ENCODE data around the gene GALNT2. TPM values are rescaled to one million over a fixed set of nuclear protein-coding genes. Genes with fewer than 3 reads are reported as not detected.

GALNT2 gene
- total RNA-seq, 4 donors from 2014 or later: 41.7 to 56.4 (median 50.7) TPM

DNA sequence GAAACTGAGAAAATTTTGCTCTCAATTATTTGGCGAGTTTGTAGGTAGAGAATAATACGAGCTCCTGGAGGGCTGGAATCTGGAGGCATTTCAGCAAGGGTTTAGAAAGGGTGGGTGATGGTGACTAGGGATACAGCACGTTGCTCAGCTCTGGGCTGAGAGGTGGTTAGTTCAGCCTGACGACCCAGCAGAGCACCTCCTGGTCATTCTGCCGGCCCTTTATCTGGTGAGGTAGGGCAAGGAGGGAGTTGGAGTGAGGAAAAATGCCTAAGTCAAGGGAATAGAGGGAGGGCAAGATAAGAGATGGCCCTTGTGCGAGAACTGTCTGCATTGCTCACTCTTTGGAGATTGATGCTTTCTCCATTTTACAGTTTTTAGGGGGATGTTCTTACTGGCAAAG is 19.1 kb downstream of the GALNT2 start:
- TF ChIP-seq, protein P1, sequence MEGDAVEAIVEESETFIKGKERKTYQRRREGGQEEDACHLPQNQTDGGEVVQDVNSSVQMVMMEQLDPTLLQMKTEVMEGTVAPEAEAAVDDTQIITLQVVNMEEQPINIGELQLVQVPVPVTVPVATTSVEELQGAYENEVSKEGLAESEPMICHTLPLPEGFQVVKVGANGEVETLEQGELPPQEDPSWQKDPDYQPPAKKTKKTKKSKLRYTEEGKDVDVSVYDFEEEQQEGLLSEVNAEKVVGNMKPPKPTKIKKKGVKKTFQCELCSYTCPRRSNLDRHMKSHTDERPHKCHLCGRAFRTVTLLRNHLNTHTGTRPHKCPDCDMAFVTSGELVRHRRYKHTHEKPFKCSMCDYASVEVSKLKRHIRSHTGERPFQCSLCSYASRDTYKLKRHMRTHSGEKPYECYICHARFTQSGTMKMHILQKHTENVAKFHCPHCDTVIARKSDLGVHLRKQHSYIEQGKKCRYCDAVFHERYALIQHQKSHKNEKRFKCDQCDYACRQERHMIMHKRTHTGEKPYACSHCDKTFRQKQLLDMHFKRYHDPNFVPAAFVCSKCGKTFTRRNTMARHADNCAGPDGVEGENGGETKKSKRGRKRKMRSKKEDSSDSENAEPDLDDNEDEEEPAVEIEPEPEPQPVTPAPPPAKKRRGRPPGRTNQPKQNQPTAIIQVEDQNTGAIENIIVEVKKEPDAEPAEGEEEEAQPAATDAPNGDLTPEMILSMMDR (IDR thresholded peaks at IDR 0.05; ENCODE audit: low read depth): no peak

DNA sequence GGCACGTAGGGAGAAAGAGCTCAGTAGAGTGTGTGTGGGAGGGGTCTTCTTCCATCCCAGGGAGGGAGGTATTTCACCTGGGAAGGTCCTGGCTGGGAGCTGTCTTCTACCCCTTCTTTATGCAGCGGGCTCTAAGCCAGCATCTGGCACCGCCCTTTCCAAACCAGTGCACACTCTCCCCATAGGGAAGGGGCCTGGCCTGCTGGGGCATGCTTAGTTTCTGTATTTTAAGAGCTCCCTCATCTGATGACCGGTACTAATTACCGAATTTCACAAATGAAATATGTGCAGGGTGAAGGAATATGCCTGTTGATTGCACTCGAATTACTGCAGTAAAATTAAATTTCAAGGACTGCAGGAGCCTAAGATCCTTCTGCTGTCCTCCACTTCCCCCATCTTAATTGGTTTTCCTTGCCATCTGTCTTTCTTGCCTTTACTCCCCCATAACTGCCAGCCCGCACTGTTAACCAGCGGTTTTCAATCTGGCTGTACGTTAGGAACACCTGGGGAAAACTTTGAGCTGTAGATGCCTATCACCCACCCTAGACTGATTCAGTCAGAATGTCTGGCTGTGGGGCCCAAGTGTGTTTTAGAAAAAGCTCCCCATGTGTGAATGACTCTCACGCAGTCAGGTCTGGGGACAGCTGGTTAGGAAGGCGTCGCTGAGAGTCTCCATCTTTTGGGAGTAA is 20.1 kb downstream of the GALNT2 start:
- TF ChIP-seq, protein P1 (IDR thresholded peaks at IDR 0.05; ENCODE audit: low read depth): no peak

DNA sequence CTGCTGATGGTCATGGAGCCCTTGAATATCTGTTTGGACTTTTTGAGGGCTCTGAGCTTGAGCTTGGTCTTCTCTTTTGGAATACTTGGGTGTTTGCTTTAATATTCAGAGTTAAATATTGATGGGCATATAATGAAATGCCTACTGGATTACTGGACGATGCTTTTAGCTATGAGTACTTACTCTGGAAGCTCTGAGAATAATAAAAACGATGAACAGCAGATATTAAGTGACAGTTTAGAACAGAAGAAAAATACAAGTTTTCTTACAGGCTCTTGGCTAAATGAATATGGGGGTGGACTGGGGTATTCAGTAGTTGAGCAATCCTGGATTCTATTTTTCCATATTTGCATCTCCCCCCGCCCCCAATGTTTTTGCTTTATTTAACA is 20.7 kb downstream of the GALNT2 start:
- TF ChIP-seq, protein P1 (IDR thresholded peaks at IDR 0.05; ENCODE audit: low read depth): no peak

DNA sequence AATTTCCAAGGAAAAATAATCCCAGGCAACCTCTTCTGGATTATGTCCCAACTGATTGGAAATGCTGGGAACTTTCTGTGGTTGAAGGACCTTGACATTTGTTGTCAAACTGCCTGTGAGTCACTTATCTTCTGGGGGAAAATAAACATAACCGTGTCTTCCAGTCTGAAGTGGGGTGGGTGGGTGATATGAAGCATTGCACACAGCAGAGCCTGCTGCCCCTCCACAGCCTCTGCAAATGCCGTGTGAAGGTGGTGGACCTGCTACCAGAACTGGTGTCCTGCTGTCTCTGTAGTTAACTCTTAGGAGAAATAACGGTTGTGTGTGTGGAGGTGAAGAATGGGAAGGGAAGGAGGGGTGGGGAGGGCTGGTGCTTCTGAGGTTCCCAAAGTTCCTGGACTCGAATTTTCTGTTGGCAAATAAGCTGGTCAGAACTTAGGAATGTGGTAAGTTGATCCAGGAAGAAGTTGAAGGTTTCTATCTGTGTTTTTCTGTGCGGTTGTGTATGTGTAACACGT is 23.2 kb downstream of the GALNT2 start:
- TF ChIP-seq, protein P1 (IDR thresholded peaks at IDR 0.05; ENCODE audit: low read depth): no peak

DNA sequence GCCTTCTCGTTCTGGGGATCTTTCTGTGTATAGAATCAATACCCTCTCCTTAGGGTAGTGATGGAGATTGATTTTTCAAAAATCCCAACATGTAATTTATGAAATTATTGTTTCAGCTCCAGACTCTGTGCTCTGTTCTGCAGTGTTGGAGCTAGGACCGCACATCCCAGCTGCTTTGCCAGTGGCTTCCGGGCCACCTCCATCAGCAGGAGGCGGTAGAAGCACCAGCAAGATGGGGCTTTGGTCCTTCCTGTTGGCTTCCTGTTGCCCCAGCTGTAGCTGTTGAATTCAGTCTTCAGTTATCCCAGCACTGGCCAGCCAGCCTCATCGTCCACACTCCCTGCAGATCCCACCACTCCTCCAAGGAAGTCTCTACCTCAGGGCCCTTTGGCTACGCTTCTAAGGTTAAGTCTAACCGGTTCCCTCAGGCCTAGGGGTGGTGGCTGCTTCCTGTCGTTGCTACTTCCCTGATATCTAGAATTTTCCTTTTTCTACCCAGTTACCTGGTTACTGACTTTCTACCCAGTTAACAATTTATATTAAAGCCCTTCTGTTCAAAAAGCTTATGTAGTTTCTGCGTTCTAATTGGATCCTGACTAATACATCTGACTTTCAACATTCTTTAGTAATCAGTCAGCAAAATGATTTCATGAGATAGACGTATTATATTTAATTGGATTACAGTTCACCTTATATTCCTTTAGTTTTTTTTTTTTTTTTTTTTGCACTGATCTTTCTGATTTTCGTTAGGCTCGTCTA is 24.6 kb downstream of the GALNT2 start:
- TF ChIP-seq, protein P1 (IDR thresholded peaks at IDR 0.05; ENCODE audit: low read depth): no peak

DNA sequence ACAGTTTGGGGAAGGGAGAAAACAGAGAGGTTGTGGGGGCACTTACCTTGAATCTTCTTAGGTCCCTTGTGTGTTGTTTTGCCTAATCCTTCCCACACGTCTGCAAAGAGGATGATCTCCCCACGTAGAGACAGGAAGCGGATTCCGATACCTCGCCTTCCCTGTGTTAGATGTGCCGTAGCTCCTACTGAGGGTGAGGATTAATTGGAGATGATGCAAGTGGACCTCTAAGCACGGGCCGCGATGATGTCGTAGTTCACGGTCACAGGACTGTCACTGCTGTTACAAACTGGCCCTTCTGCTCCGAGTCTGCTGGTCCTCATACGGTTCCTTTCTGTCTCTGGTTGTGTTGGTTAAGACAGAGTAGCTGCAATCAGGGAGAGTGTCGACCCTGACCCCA is 27.7 kb downstream of the GALNT2 start:
- TF ChIP-seq, protein P1 (IDR thresholded peaks at IDR 0.05; ENCODE audit: low read depth): no peak

DNA sequence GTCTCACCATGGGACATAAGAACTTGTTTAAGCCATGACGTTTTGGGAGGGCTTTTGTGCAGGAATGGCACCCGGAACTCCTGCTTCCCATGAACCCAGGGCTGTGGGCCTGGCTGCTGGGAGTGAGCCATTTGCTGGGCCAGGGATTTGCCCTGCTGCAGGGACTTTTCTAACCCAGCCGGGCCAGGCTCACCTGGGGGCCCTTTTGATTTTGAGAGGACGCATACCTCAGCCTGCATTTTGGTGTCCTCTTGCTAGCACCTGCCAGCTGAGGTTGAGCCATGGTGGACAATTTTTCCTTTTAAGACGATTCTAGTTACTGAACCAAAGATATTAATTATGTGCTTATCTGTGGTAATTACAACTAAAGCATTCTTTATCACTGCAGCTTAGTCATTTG is 28.9 kb downstream of the GALNT2 start:
- TF ChIP-seq, protein P1 (IDR thresholded peaks at IDR 0.05; ENCODE audit: low read depth): no peak

All from subcutaneous adipose tissue (tissue), 4 donors.